ENCODE results near the gene DTX3L.

GRCh38 chr3:122621112-122621511 lies 57.0 kb downstream of the DTX3L start:
- TF ChIP-seq CTCF (IDR thresholded peaks at IDR 0.05) (no peak), POLR2A (IDR thresholded peaks at IDR 0.05) (no peak)
